Vagina (tissue), 2 donors: Measurements from ENCODE around the gene MRPL24. TPM values are rescaled to one million over a fixed set of nuclear protein-coding genes. Genes with fewer than 3 reads are reported as not detected.

Source experiments
- DNase-seq, 2 donors: peaks; one replicate each; pipeline ENCODE4 v3.0.0-alpha.2; 2017; ENCODE audit errors: extremely low spot score in 2 of 2
- H3K27ac ChIP-seq: fragments of 200-600 bp; sonication (generic); one replicate; pipeline ENCODE4 v1.5.1; 2019
- H3K27me3 ChIP-seq: fragments of 200-600 bp; sonication (generic); one replicate; pipeline ENCODE4 v1.5.1; 2019
- H3K36me3 ChIP-seq, 2 donors: fragments of 200-600 bp; sonication (generic); one replicate each; pipeline ENCODE4 v1.5.1; 2017 to 2019
- H3K4me1 ChIP-seq: fragments of 200-600 bp; sonication (generic); one replicate; pipeline ENCODE4 v1.5.1; 2019
- H3K4me3 ChIP-seq, 2 donors: fragments of 200-600 bp; sonication (generic); 1 replicate in 1 of 2; 2 replicates in 1 of 2; pipeline ENCODE4 v1.5.1; 2016 to 2019
- H3K9me3 ChIP-seq: fragments of 200-600 bp; sonication (generic); one replicate; pipeline ENCODE4 v1.5.1; 2019
- CTCF ChIP-seq, 3 experiments: fragments of 450-650 bp in 2 of 3; fragments of 200-600 bp in 1 of 3; sonication (generic) in 1 of 3; IDR thresholded peaks; one replicate each; pipeline ENCODE4 v1.5.1; 2017 to 2019; ENCODE audit warnings: antibody characterized with exemption in 3 of 3, mild to moderate bottlenecking in 2 of 3, moderate library complexity in 2 of 3
- POLR2A ChIP-seq, 2 donors: fragments of 450-650 bp; IDR thresholded peaks; one replicate each; pipeline ENCODE4 v1.6.1; 2017; ENCODE audit warnings: antibody characterized with exemption in 2 of 2, mild to moderate bottlenecking in 2 of 2, moderate library complexity in 2 of 2
- POLR2AphosphoS5 ChIP-seq, 2 donors: sonication (generic); formaldehyde crosslinking; IDR thresholded peaks; one replicate each; pipeline ENCODE4 v1.9.0; 2017; ENCODE audit warnings: antibody characterized with exemption in 2 of 2, mild to moderate bottlenecking in 2 of 2, low read depth in 1 of 2; ENCODE audit not compliant: insufficient read depth in 1 of 2
- intact Hi-C: fragments of 100-400 bp; cut with DNase I; formaldehyde crosslinking; loops from one replicate; pipeline ENCODE4 v1.15.1; 2023
- total RNA-seq: library from RNA; depleted of rRNA; stranded (reverse); fragments of >200 nt; gene quantifications from one replicate; pipeline ENCODE4 v1.2.3, GENCODE V29; 2016

The MRPL24 gene
- total RNA-seq, 1 donor from 2014 or later, result 40.0 TPM

- no peak for TF ChIP-seq POLR2AphosphoS5 (IDR thresholded peaks at IDR 0.05; ENCODE audit: insufficient read depth in 1 of 2, low read depth in 1 of 2)
- TF ChIP-seq POLR2A (IDR thresholded peaks at IDR 0.05), result no peak
- DNase-seq, result no peak
- Histone ChIP-seq H3K27me3 (no peaks in the 10 kb centered on the region), H3K4me1 (peaks cover 57% of the 10 kb centered on the region), H3K4me3 (no peak overlapping the region), H3K27ac (peak overlapping the region; percentile 95), H3K9me3 (no peaks in the 10 kb centered on the region), H3K36me3 (no peaks in the 10 kb centered on the region)
- intact Hi-C loops, result no loop called here
Measured at GRCh38 chr1:156712626-156713025, 28.3 kb downstream of the MRPL24 start.

- no peaks in the 10 kb centered on the region for H3K9me3 ChIP-seq
- no peaks in the 10 kb centered on the region for H3K36me3 ChIP-seq
- TF ChIP-seq CTCF (IDR thresholded peaks at IDR 0.05) (no peak), POLR2A (IDR thresholded peaks at IDR 0.05) (no peak), POLR2AphosphoS5 (IDR thresholded peaks at IDR 0.05; ENCODE audit: insufficient read depth in 1 of 2, low read depth in 1 of 2) (no peak)
- no peak for DNase-seq
- peaks cover 71% of the 10 kb centered on the region for H3K4me1 ChIP-seq
- no peaks in the 10 kb centered on the region for H3K27me3 ChIP-seq
- intact Hi-C loops, result no loop called here
- H3K4me3 ChIP-seq, result no peak overlapping the region
- H3K27ac ChIP-seq, result peak overlapping the region; percentile 95
Measured at GRCh38 chr1:156711011-156711817, 29.7 kb downstream of the MRPL24 start.

GRCh38 chr1:156709757-156710489 lies 31.0 kb downstream of the MRPL24 start:
- peak in 1 of 2 donors; percentile 96 for DNase-seq
- Histone ChIP-seq H3K27ac (peak overlapping the region; percentile 95), H3K9me3 (no peaks in the 10 kb centered on the region), H3K4me1 (peaks cover 84% of the 10 kb centered on the region), H3K27me3 (no peaks in the 10 kb centered on the region), H3K36me3 (no peaks in the 10 kb centered on the region), H3K4me3 (no peak overlapping the region)
- TF ChIP-seq POLR2AphosphoS5 (IDR thresholded peaks at IDR 0.05; ENCODE audit: insufficient read depth in 1 of 2, low read depth in 1 of 2) (peak; percentile 33 to 37), CTCF (IDR thresholded peaks at IDR 0.05) (no peak), POLR2A (IDR thresholded peaks at IDR 0.05) (no peak)
- intact Hi-C loops, result no loop called here

- H3K4me1 ChIP-seq, result peaks cover 93% of the 10 kb centered on the region
- H3K4me3 ChIP-seq, result no peak overlapping the region
- H3K27ac ChIP-seq, result peak overlapping the region; percentile 95
- TF ChIP-seq CTCF (IDR thresholded peaks at IDR 0.05) (no peak), POLR2AphosphoS5 (IDR thresholded peaks at IDR 0.05; ENCODE audit: insufficient read depth in 1 of 2, low read depth in 1 of 2) (no peak), POLR2A (IDR thresholded peaks at IDR 0.05) (no peak)
- intact Hi-C loops, result no loop called here
- no peaks in the 10 kb centered on the region for H3K9me3 ChIP-seq
- H3K27me3 ChIP-seq, result no peaks in the 10 kb centered on the region
- no peaks in the 10 kb centered on the region for H3K36me3 ChIP-seq
- DNase-seq, result no peak
Measured at GRCh38 chr1:156709031-156709430, 31.9 kb downstream of the MRPL24 start.

- DNase-seq, result no peak
- TF ChIP-seq POLR2A (IDR thresholded peaks at IDR 0.05), result no peak
- TF ChIP-seq CTCF (IDR thresholded peaks at IDR 0.05), result no peak
- no peak for TF ChIP-seq POLR2AphosphoS5 (IDR thresholded peaks at IDR 0.05; ENCODE audit: insufficient read depth in 1 of 2, low read depth in 1 of 2)
- Histone ChIP-seq H3K36me3 (no peaks in the 10 kb centered on the region), H3K27me3 (no peaks in the 10 kb centered on the region), H3K4me1 (peaks cover 100% of the 10 kb centered on the region), H3K27ac (peak overlapping the region; percentile 95), H3K4me3 (no peak overlapping the region), H3K9me3 (no peaks in the 10 kb centered on the region)
- intact Hi-C loops, result no loop called here
Measured at GRCh38 chr1:156708218-156708661, 32.6 kb downstream of the MRPL24 start.
